Psoas muscle (tissue), 8 donors: Measurements from ENCODE around the gene ACYP2. TPM values are rescaled to one million over a fixed set of nuclear protein-coding genes. Genes with fewer than 3 reads are reported as not detected.
"Not testable (repeated sequence)": the region's sequence is repeated elsewhere in the genome, so short reads cannot be mapped to it uniquely, and the experiment has no call there.

Experiments used
- ATAC-seq, 4 donors: fragments of 200-7000 bp; cut with Tn5 transposase; one replicate each; pipeline ENCODE4 v1.9.1; 2020; ENCODE audit warnings: moderate library complexity in 3 of 4, mild to moderate bottlenecking in 2 of 4
- DNase-seq, 2 donors: peaks; one replicate each; pipeline ENCODE4 v3.0.0-alpha.2; 2020
- H3K27ac ChIP-seq: fragments of 200-600 bp; one replicate; pipeline ENCODE4 v1.8.0; 2022
- H3K27me3 ChIP-seq, 3 donors: fragments of 200-600 bp in 1 of 3; one replicate each; pipeline versions ENCODE4 v1.6.1 to v1.8.0; 2013 to 2022; ENCODE audit warnings: low read length in 2 of 3, mild to moderate bottlenecking in 2 of 3, moderate library complexity in 1 of 3; ENCODE audit not compliant: insufficient read depth in 3 of 3
- H3K36me3 ChIP-seq, 2 donors: fragments of 200-600 bp in 1 of 2; one replicate each; pipeline versions ENCODE4 v1.6.1 to v1.8.0; 2013 to 2022; ENCODE audit warnings: low read depth in 1 of 2, mild to moderate bottlenecking in 1 of 2, moderate library complexity in 1 of 2; ENCODE audit not compliant: insufficient read depth in 1 of 2
- H3K4me1 ChIP-seq: fragments of 200-600 bp; one replicate; pipeline ENCODE4 v1.8.0; 2022
- H3K4me3 ChIP-seq: fragments of 200-600 bp; one replicate; pipeline ENCODE4 v1.8.0; 2022; ENCODE audit warnings: mild to moderate bottlenecking
- H3K9me3 ChIP-seq: fragments of 200-600 bp; one replicate; pipeline ENCODE4 v1.8.0; 2022
- whole genome bisulfite sequencing, 3 donors: extraction: QIAGEN DNeasy Blood & Tissue Kit; methylation state at CpG; one replicate each; pipeline versions ENCODE4 v1.1.6 to v1.1.7; 2013; 5-methylcytosine and 5-hydroxymethylcytosine counted together
- intact Hi-C, 2 donors: fragments of 100-400 bp; cut with DNase I; formaldehyde crosslinking; loops; one replicate each; pipeline versions ENCODE4 v1.11.0 to v1.14.2; 2022
- polyA plus RNA-seq, 3 donors: library from polyadenylated mRNA; stranded (reverse); fragments of 200-250 nt; gene quantifications; one replicate each; pipeline ENCODE4 v1.2.3, GENCODE V29; 2013
- total RNA-seq, 4 donors: library from RNA; stranded (reverse); fragmentation: NEBNext Ultra II Directional in 2 of 4; extraction: Animal tissue kit (Norgen Biotek cat#: 25700) in 2 of 4; gene quantifications; one replicate each; pipeline versions ENCODE4 v1.2.1 to v1.2.4, GENCODE V29; 2021 to 2023
- TF ChIP-seq, protein P1 (sequence below): fragments of 200-600 bp; IDR thresholded peaks from one replicate; pipeline ENCODE4 v1.8.0; 2022; ENCODE audit warnings: antibody characterized with exemption
- donor health status: healthy with polysubstance abuse.
- donor health status: DM: no; HTN: no; CAD: no; lungs with moderate emphysema.
- donor health status: Bipolar disorder and iron deficiency.
- donor health status: healthy.
- donor health status: DM: yes; HTN: yes; CAD: no.
- donor health status: DM: no; HTN: no; CAD: no.
- donor health status: DM: no; HTN: no; CAD: no.
- donor health status: DM: yes; HTN: yes; CAD: no.

The ACYP2 gene
- total and polyA plus RNA-seq, 7 donors, result 73.5 to 231 (median 108) TPM

DNA sequence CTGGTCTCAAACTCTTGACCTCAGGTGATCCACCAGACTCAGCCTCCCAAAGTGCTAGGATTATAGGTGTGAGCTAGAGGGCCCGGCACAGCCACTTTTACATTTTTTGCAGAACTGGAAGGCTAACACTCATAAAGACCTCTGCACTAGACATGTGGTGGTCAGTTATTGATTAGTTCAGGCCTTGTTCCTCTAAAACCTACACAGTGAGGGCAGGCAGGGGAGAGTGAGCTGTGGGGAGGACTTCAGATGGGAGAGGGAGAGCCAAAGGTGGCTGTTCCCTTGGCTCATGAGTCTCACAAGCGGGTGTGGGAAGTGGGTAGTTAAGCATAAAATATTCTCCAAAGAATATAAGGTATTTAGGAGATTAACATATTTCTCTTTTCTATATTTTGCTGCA lies 29.3 kb upstream of the ACYP2 start:
- ATAC-seq, result no peak
- Histone ChIP-seq H3K36me3 (no peaks in the 10 kb centered on the region), H3K4me3 (no peak overlapping the region), H3K4me1 (no peaks in the 10 kb centered on the region), H3K9me3 (no peaks in the 10 kb centered on the region), H3K27ac (no peak overlapping the region), H3K27me3 (no peaks in the 10 kb centered on the region)
- no peak for DNase-seq
- intact Hi-C loops, result loop anchor here in 1 of 2 donors (10.0 kb wide), 1 partner anchor 111 kb away; the partner anchor contains the start of gene PSME4
- TF ChIP-seq, protein P1, sequence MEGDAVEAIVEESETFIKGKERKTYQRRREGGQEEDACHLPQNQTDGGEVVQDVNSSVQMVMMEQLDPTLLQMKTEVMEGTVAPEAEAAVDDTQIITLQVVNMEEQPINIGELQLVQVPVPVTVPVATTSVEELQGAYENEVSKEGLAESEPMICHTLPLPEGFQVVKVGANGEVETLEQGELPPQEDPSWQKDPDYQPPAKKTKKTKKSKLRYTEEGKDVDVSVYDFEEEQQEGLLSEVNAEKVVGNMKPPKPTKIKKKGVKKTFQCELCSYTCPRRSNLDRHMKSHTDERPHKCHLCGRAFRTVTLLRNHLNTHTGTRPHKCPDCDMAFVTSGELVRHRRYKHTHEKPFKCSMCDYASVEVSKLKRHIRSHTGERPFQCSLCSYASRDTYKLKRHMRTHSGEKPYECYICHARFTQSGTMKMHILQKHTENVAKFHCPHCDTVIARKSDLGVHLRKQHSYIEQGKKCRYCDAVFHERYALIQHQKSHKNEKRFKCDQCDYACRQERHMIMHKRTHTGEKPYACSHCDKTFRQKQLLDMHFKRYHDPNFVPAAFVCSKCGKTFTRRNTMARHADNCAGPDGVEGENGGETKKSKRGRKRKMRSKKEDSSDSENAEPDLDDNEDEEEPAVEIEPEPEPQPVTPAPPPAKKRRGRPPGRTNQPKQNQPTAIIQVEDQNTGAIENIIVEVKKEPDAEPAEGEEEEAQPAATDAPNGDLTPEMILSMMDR, result no peak
- WGBS, 3 donors, result 91 to 100% (median 94%) methylated on average over 2 of the region's 2 CpGs

DNA sequence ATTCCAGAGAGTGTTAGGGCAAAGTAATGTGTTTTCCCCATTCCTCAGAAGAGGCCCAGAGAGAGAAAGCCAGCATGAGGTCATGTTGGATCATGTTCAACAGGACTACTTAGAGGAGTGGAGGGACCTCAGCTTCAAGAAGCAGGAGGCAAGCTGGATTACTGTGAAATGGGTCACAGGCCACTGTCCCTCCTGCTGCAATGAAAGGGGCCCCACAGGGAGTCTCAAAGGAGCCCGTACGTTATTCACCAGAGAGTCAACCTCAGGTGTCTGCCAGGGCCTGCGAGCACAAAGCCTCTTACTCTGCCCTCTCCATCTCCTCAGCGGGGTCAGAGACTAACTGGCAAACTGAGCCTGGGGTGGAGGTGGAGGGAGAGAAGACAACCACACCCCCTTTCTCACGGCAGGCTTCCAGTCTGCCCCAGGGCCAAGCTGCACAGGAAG lies 27.2 kb upstream of the ACYP2 start:
- Histone ChIP-seq H3K4me3 (no peak overlapping the region), H3K36me3 (no peaks in the 10 kb centered on the region), H3K4me1 (no peaks in the 10 kb centered on the region), H3K9me3 (no peaks in the 10 kb centered on the region), H3K27ac (no peak overlapping the region), H3K27me3 (no peaks in the 10 kb centered on the region)
- WGBS, 3 donors, result 66 to 77% (median 77%) methylated on average over 5 of the region's 5 CpGs
- ATAC-seq, result no peak
- TF ChIP-seq, protein P1, result no peak
- no peak for DNase-seq
- intact Hi-C loops, result loop anchor here in 1 of 2 donors (10.0 kb wide), 1 partner anchor 113 kb away; the partner anchor contains the start of gene PSME4

DNA sequence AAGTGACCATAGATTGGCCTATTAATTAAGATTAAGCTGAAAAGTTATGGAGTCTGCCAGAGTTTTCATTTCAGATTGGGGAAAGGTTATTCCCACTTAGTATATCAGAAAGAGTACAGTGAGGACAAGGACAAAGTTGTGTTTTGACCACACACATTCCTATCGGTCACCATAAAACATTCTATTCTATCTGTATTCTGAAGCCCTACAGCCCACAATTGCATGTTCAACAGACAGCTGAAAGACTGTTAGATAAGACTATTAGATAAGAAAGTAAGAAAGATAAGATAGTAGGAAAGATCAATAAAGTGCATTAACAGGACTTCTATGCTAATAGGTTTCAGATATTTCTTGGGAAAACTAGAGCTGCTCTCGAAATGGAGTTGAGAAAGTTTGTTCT lies 26.7 kb upstream of the ACYP2 start:
- Histone ChIP-seq H3K27ac (no peak overlapping the region), H3K4me3 (no peak overlapping the region), H3K27me3 (no peaks in the 10 kb centered on the region), H3K9me3 (no peaks in the 10 kb centered on the region), H3K36me3 (no peaks in the 10 kb centered on the region), H3K4me1 (no peaks in the 10 kb centered on the region)
- intact Hi-C loops, result loop anchor here in 1 of 2 donors (10.0 kb wide), 1 partner anchor 114 kb away; the partner anchor contains the start of gene PSME4
- WGBS, 3 donors, result 87 to 95% (median 91%) methylated on average over 2 of the region's 2 CpGs
- DNase-seq, result no peak
- no peak for ATAC-seq
- TF ChIP-seq, protein P1, result no peak

DNA sequence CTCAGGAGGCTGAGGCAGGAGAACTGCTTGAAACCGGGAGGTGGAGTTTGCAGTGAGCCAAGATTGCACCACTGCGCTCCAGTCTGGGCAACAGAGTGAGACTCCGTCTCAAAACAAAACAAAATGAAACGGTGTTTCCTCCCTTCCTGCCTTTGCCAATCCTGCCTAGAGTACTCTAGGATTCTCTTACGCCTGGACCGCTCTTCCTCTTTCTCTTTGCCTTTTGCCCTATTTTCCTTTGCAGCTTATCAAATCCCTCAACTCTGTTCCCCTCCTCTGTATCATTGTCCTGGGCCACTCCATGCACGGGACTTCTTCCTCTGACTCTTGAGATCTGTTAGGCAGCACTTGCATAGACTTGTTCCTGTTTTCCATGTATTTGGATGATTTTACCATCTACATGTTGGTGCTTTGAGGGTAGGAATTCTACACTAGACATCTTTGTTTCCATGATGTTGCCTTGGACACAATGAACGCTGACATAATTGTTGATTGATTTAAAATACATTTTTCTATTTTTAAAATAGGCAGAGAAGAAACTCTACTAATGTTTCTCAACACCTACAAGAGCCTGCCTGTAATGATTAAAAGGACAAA lies 24.8 kb upstream of the ACYP2 start:
- Histone ChIP-seq H3K4me1 (no peaks in the 10 kb centered on the region), H3K27me3 (no peaks in the 10 kb centered on the region), H3K27ac (no peak overlapping the region), H3K9me3 (no peaks in the 10 kb centered on the region), H3K36me3 (no peaks in the 10 kb centered on the region), H3K4me3 (no peak overlapping the region)
- DNase-seq (no peak), ATAC-seq (no peak)
- intact Hi-C loops, result no loop called here
- TF ChIP-seq, protein P1, result no peak
- WGBS, 3 donors, result 78 to 81% (median 79%) methylated on average over 8 of the region's 8 CpGs

DNA sequence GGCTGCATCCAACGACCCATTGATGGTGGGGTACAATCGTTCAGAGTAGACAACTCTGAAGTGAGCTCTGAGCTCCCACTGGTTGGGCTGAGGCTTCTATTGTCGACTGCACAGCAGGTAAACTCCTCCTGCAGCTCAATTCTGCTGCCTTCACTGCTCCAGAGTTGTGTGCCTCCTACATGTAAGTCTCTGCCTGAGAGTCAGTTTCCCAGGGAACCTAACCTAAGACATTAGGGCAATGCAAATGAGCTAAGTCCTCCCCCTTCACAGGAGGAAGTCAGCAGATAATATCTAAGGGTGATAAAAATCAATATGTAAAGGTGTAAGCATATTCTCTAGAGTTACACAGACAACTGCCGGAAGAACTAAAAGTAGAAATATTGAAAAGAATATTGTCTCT lies 22.5 kb upstream of the ACYP2 start:
- Histone ChIP-seq H3K4me3 (no peak overlapping the region), H3K36me3 (no peaks in the 10 kb centered on the region), H3K4me1 (peaks cover 6% of the 10 kb centered on the region), H3K27ac (no peak overlapping the region), H3K27me3 (no peaks in the 10 kb centered on the region), H3K9me3 (no peaks in the 10 kb centered on the region)
- DNase-seq (no peak), ATAC-seq (no peak)
- TF ChIP-seq, protein P1, result no peak
- 58 to 63% (median 62%) methylated on average over 4 of the region's 4 CpGs for WGBS, 3 donors
- intact Hi-C loops, result no loop called here

DNA sequence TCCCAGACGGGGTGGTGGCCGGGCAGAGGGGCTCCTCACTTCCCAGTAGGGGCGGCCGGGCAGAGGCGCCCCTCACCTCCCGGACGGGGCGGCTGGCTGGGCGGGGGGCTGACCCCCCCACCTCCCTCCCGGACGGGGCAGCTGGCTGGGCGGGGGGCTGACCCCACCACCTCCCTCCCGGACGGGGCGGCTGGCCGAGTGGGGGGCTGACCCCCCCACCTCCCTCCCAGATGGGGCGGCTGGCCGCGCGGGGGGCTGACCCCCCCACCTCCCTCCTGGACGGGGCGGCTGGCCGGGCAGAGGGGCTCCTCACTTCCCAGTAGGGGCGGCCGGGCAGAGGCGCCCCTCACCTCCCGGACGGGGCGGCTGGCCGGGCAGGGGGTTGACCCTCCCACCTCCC lies 20.0 kb upstream of the ACYP2 start:
- H3K4me1 ChIP-seq, DNase-seq, H3K27ac ChIP-seq, H3K36me3 ChIP-seq, H3K9me3 ChIP-seq, H3K27me3 ChIP-seq, H3K4me3 ChIP-seq, ATAC-seq, intact Hi-C loops: not testable (repeated sequence)
- WGBS, 3 donors, result 90 to 94% (median 93%) methylated on average over 16 to 28 of the region's 30 CpGs

DNA sequence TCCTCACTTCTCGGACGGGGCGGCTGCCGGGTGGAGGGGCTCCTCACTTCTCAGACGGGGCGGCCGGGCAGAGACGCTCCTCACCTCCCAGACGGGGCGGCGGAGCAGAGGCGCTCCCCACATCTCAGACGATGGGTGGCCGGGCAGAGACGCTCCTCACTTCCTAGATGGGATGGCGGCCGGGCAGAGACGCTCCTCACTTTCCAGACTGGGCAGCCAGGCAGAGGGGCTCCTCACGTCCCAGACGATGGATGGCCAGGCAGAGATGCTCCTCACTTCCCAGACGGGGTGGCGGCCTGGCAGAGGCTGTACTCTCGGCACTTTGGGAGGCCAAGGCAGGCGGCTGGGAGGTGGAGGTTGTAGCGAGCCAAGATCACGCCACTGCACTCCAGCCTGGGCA lies 19.3 kb upstream of the ACYP2 start:
- H3K27ac ChIP-seq, H3K4me1 ChIP-seq, H3K9me3 ChIP-seq, ATAC-seq, H3K36me3 ChIP-seq, H3K27me3 ChIP-seq, DNase-seq, intact Hi-C loops, H3K4me3 ChIP-seq: not testable (repeated sequence)
- WGBS, 3 donors, result 92 to 97% (median 96%) methylated on average over 4 to 21 of the region's 26 CpGs
